GM18870 (cell line): ENCODE measurements around the gene TMEM225B.
"Not testable (repeated sequence)": the region's sequence is repeated elsewhere in the genome, so short reads cannot be mapped to it uniquely, and the experiment has no call there.

Experiments
- ATAC-seq: cut with Tn5 transposase; IDR thresholded peaks from one replicate; pipeline ENCODE4 v1.9.1; 2021; ENCODE audit warnings: moderate library complexity; ENCODE audit not compliant: unreplicated experiment

TMEM225B gene

DNA sequence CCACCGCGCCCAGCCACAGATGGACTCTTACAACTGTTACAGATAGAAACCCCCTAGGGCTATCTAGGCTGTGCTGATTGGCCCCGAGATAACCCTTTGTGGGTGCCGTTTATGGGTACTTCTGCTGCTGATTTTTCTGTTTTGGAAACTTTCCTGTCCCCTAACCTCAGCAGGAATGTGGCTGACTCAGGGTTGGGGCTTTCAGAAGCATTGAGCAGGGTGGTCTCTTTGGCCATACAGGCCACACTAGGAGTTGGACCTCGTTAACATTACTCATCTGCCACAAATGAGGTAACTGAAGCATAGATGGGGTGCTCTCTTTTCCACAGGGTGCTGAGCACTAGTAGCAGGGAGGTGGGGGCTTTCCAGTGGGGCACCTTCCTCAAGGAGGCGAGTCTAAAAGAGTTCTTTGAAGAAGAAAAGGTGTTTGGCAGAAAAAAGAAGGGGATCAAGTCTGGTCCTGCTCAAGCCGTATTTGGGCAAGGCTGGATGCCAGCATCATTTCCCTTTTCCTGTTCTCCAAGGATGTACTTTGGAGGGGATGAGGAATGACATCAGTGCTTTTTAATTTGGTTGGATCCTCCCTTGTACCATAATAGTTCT, 25.1 kb downstream of the TMEM225B start:
- ATAC-seq: no peak

DNA sequence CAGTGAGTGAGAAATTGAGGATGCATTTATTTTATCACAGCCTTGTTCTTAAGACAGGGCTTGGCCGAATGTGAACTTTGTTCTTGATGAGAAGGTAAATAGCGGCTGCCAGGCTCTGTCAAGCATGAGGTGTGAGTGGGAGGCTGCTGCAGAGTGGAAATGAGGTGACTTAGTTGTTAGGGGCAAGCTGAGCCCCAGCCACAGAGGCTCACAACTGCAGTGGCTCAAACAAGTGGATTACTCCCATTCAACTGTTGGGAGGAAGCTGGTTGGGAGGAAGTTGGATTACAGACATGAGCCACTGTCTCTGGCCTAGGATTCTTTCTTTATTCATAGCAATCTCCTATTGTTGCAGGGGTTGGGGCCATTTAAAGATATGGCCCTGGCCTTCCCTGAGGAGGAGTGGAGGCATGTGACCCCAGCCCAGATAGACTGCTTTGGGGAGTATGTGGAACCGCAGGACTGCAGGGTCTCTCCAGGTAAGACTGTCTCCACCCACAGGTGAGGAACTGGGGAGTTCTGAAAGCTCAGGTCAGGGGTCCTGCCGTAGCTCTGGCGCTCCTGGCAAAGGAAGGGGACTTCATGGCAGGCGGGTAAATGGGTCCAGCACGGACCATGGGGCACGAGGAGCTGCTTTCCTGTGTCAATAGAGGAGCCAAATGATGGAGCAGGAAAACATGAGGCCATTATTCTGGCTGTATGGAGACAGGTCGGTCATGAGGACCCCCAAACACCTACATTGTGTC, 25.8 kb downstream of the TMEM225B start:
- ATAC-seq: no peak

DNA sequence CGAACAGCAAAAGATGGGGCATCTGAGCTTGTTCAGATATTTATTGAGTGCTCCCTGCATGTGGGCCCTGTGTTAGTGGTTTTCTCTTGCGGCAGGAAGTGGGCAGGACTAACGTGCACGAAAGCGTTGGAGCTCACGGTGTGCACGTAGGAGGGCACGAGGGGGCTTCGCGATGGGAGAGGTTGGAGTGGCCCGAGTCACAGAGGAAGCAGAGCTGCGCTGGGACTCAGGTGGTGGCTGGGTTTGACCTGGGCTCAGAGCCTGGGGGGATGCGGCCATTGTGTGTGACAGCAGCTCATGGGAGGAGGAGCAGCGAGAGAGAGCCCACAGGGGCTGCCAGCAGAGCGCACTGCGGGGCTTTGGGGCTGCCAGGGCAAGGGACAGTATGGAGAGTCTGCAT, 26.4 kb downstream of the TMEM225B start:
- ATAC-seq: no peak

DNA sequence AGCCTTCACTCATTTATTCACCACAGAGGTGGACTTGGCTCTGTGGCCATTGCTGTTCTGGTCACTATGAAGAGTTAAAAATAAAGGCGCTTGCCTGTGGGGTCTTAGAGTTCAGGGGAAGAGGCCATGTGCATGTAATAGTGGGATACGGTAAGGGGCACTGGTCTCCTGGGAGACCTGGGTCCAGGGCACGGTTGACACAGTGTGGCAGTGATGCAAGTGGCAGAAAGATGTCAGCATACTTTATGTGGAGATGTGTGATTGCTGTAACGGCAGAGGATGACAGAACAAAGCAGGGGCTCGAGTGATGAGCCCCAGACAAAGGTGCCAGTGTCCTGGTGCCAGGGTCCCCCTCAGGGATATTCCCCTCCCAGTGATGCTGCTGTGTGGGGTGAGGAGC, 27.3 kb downstream of the TMEM225B start:
- no peak for ATAC-seq

DNA sequence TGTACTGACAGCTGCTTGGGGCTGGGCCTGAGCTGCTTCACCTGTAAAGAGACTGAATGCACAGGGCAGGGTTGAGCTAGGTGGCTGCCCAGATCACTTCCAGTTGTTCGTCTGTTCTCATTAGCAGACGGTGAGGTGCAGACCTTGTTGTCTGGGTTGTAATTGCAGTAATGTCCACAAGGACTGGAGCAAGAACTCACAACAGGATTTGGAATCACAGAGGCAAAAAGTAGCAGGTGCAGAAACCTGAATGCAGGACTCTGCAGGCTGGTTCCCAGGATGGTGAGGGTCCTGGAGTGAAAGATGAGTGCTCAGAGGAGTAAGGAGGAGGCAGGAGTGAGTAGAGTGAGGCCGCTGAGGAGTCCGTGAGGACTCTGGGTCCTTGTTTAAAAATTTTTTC, 27.9 kb downstream of the TMEM225B start:
- ATAC-seq: no peak

DNA sequence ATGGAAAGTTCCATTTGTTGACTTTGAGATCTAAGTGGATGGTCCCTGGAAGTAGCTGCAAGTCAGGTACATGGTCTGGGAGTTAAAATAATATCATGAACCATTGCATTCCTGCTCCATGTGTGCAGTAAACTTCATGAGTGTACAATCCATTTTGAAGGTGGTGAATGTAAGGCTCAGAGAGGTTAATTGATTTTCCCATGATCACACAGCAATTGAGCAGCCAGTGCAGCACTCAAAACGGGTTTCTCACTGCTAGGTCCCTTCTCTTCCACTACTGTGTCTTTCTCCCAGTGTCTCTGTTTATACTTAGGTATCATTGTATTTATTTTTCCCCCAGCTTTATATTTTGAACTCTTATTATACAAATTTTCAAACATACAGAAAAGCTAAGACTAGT, 28.6 kb downstream of the TMEM225B start:
- ATAC-seq: no peak

DNA sequence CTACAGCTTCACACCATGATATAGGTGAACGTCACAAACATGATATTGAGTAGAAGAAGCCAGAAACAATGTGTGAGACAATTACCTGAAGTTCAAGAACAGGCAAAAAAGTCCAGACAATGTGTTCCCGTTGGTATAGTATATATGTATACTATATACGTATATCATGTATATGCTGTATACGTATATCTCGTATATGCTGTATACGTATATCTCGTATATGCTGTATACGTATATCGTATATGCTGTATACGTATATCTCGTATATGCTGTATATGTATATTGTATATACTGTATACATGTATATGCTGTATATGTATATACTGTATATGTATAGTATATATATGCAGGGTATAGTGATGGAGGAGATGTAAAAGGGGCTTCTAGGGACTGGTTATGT, 29.4 kb downstream of the TMEM225B start:
- ATAC-seq: no peak

DNA sequence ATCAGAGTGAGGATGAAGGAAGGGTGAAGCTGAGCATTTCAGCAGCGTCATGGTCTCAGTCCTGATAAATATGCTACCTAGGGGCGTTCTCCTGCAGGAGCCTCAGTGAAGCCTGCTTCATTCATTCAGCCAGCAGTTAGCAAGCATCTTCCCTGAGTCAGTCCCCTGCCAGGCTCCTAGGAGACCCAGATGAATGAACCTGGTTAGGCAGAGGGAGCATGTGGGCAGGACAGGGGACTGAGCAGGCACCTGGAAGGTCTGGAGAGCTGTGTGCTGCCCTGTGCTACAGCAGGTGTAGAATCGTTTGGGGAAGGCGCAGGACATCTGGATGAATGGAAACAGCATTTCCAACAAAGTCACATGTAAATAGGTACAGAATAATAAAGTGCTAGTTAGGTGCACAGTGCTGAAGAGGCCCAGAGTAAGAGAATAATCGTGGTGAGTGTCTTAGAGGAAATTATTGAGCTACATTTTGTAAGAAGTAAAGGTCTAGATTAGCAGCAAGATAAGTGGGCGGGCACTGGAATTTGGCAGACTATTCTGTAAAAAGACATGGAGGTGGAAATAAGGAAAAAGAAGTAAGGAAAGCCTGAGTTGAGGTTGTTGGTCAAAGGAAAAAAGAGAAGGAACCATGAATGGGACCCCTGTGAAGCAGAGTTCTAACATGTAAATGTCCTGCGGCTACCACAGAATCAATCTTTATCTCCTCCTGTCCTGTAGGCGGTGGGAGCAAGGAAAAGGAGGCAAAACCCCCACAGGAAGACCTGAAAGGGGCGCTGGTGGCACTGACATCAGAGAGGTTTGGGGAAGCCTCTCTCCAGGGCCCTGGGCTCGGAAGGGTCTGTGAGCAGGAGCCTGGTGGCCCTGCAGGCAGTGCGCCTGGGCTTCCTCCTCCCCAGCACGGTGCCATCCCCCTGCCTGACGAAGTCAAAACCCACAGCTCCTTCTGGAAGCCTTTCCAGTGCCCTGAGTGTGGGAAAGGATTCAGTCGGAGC, 30.7 kb downstream of the TMEM225B start:
- no peak for ATAC-seq

DNA sequence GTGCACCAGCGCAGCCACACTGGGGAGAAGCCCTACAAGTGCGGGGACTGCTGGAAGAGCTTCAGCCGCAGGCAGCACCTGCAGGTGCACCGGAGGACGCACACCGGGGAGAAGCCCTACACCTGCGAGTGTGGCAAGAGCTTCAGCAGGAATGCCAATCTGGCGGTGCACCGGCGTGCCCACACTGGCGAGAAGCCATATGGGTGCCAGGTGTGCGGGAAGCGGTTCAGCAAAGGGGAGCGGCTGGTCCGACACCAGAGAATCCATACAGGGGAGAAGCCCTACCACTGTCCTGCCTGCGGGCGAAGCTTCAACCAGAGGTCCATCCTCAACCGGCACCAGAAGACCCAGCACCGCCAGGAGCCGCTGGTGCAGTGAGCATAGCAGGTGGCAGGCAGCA, 31.6 kb downstream of the TMEM225B start:
- no peak for ATAC-seq

DNA sequence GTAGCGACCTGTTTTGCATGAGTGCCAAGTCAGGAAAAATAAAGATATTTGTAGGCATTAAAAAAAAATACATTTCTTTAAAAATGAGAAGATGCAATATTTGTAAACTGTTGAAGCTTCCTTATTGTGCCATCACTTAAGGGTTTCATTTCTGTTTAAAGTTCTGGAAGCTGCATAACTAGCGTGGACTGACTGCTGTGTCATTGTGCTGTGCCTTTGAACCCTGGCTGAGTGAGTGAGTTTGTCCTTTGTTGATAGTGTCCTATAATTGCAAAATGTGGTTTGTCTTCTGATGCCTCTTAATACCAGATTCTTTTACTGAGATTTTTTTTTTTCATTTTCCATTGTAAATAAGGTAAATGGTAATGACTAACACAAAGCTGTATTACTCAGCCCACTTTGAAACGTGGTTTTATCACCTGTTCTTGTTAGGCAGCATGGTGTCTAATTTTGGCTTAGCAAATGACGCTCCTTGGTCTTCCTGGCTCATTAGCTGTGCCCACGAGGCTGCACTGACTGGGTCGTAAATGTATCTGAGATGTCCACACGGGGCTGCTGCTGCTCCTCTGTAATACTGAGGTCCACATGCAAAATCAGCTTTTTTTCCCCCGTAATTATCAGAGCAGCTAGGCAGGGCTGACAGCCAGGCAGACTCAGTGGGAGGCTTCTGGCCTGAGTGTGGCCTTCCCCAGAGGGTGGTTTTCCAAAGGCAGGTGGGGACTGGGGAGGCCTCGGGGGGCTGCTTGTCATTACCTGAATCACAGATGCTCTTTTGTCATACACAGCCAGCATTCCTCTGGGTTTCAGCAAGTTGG, 33.4 kb downstream of the TMEM225B start:
- no peak for ATAC-seq

DNA sequence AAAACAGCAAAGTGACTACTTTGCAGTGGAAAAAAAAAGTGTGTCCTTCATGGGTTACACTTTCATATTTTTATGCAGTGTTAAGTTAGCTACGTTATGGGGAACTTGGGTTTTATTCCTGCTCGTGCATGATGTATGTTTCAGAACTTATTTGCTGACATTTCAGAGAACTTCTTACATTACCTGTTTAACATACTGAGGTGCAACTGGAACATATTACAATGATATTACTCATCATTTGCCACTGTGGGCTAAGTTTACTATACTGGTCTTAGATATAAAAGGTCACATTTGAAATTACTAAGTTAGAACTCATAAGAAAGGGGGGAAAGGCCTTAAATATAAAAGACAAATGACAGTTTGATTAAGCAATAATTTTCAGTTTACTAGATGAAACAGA, 39.3 kb downstream of the TMEM225B start:
- not testable (repeated sequence) for ATAC-seq

DNA sequence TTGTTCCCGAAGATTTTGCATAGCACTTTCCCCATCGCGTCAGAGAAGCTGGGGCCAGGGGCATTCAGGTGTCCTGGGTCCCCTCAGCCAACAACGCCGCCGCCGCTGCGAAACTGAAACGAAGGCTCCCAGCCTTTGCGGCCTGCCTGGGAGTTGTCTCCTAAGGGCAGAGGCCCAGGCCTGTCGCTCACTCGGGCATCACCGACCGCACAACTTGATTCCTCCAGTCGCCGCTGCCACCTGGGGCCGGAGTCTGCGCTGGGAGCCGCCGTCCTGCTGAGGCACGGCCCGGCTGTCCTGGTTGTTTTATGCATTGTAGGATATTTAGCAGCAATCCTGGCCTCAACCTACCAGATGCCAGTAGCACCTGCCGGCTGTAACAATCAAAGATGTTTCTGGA, 40.7 kb downstream of the TMEM225B start:
- ATAC-seq: no peak

DNA sequence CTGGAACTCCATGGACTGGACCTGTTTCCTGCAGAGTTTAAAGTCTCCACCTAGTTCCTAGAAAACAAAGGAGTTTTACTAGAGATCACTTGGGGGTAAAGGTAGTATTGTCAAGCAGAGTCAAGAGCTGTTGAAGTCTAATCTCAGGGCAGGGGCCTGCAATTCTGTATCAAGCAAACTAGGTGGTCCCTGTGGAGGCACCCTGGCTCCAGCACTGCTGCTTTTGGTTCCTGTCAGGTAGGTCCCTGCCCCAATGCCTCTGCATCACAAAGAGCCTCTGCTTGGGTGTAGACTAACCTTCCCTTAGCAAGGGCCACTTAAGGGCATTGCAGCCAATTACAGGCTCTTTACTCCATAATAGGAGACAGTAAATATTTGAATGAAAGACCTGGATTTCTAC, 41.2 kb downstream of the TMEM225B start:
- ATAC-seq: no peak

DNA sequence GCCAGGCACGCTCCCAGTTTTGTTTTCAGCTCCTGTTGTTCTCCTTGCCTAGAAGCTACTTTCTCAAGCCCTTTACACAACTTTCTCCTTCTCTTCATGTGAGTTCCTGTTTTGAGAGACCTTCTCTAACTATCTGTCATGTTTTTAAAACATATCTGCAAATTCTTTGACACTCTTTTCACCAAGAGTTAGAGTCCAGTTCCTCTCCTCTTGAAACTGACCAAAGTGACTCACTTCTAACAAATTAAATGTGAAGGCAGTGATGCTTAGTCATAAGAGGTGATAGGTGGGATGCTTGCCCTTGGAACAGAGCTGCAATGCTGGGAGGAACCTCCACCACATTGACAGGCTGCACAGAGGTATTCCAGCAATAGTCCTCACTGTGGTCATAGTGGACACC, 44.0 kb downstream of the TMEM225B start:
- ATAC-seq: no peak

DNA sequence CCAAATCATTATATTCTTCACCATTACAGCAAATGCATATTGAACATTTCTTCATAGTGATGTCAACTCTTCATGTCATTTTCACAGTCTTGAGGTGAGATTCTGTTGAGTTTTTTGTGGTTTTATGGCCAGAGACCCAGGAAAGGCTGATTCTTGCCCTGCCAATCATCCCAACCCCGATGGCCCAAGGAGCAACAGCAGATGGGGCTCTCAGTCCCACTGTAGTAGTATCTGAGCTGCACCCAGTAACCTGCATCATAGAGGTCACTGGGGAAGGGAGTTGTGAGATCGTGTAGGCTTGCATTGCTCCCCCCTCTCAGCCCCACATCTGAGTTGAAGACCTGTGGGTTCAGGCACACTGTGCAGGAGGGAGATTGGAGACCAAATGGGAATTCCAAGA, 45.4 kb downstream of the TMEM225B start:
- no peak for ATAC-seq

DNA sequence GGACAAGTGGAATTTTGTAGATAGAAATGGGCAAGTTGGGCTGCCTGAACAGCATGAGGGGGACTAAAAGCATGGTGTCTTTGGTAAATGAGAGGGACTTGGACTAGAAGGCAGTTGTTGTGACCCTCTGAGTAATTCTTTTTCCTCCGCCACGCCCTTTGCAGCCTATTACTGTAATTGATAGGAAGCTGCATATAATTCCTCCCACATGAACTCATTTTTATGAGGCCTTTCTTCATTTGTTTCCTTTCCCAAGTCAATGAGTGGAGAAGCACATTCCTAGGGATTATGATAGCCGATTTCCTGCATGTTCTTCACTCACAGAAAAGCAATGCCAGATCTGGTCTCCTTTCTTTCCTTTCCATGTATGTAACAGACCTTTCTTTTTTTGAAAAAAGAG, 46.4 kb downstream of the TMEM225B start:
- no peak for ATAC-seq

DNA sequence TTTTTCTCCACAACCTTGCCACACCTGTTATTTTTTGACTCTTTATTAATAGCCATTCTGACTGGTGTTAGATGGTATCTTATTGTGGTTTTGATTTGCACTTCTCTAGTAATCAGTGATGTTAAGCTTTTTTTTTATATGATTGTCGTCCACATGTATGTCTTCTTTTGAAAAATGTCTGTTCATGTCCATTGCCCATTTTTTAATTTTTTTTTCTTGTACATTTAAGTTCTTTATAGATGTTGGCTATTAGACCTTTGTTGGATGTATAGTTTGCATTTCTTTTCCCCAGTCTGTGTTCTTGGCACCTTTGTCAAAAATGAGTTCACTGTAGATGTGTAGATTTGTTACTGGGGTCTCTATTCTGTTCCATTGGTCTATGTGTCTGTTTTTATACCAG, 47.5 kb downstream of the TMEM225B start:
- no peak for ATAC-seq

DNA sequence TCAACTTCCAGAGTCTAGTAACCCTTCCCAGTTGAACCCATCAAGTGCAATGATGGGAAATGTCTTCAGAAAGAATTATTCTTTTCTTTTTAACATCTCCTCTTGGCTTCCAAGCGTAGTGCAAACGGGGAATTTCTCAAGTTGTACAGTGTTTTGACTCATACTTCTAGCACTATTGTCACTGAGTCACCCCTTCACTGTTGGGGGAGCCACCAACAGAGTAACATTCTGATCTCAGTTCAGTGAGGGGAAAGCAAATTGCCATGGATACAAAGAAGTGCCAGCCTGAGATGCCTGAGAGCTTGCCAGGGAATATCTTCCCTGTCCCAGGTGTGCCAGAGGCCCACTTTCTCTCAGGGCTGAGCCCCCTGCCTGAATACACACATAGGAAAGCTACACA, 50.8 kb downstream of the TMEM225B start:
- no peak for ATAC-seq

DNA sequence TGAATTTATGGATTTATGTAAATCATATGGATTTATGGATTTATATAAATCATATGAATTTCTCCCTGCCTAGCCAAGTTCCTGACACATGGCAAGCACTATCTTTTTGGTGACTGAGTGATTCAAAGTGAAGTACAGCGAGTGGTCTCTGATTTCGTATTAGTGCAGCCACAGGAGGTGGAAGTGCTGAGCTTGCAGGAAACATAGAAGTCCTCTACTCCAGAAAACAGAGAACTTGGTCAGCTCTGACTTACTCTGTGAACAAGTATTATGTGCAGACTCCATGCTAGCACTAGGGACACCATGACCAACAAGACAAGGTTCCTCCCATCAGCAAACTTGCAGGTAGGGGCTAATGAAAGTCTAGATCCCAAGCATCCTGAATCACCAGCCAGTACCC, 53.2 kb downstream of the TMEM225B start:
- ATAC-seq: no peak

DNA sequence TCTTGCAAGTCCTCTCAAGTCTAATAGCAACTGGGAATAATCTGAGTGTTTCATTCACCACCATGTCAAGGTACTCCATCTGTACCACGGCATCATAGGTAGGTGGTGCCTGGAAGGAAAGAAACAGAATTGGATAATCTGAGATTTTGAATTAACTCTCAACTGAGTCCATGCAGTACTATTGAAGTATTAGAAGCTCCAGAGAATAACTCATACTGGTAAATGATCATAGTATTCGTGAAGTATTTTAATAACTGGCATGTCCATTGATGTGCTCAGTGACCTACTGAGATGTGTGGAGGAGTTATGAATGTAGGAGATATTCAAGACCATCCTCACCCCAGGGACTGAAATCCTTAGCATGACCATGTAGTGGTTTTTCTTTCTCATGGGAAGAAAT, 54.6 kb downstream of the TMEM225B start:
- no peak for ATAC-seq

DNA sequence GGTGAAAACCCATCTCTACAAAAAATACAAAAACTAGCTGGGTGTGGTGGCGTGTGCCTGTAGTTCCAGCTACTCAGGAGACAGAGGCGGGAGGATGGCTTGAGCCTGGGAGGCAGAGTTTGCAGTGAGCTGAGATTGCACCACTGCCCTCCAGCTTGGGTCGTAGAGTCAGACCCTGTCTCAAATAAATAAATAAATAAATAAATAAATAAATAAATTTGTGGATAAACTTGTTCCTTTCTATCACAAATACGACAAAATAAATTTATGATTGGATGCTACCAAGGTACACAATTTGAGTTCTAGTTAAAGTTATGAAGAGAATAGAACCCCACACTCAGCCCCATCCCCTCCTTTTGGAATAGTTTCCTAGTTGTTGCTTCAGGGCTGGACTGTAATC, 55.2 kb downstream of the TMEM225B start:
- ATAC-seq: not testable (repeated sequence)
